ELR (cell line): ENCODE results near the gene PLCB1.
A peak's percentile ranks its signal among the peaks of the same experiment; 100 is the strongest.
"Not testable (repeated sequence)": the region's sequence is repeated elsewhere in the genome, so short reads cannot be mapped to it uniquely, and the experiment has no call there.

Experiments used
- DNase-seq: peaks from one replicate; pipeline ENCODE4 v3.0.0-alpha.2; 2015; ENCODE audit warnings: low read depth

PLCB1 gene

DNA sequence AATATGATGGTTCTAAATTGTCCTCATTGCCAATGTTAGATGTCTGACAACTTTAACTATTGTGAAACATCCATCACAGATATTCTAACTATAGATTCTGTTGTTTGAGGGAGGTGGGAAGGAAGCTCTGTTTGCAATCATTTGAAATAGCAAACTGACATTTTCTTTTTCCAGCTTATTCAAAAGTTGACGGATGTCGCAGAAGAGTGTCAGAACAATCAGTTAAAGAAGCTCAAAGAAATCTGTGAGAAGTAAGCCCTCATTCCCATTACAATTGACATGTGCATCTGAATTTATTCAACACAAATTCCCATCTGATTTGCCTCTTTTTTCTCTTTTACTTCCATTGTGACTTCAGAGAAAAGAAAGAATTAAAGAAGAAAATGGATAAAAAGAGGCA, 656.2 kb downstream of the PLCB1 start:
- no peak for DNase-seq

- DNase-seq, result no peak
Observed at GRCh38 chr20:8788831-8789230, 656.8 kb downstream of the PLCB1 start.

GRCh38 chr20:8790442-8791074, 658.5 kb downstream of the PLCB1 start:
- peak; percentile 60 for DNase-seq

GRCh38 chr20:8795404-8795803, 663.3 kb downstream of the PLCB1 start:
- no peak for DNase-seq

- DNase-seq, result no peak
Observed at GRCh38 chr20:8796088-8796660, 664.1 kb downstream of the PLCB1 start.

DNA sequence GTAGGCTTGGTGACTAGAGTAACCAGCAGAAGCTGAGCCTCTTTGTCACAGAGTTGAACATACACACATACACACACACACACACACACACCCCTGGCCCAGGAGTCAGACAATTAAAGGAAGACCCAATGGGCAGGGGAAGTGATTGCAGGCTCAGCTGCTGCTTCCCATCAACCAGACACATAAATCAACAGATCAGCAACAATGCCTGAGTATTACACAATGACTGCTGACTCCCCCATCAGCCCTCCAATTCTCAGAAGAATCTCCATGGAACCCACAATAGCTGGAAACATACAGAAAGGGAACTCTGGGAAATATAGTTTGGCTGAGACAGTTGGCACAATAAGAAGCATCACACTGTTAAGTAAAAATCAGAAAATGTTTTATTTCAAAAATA, 666.4 kb downstream of the PLCB1 start:
- no peak for DNase-seq

DNA sequence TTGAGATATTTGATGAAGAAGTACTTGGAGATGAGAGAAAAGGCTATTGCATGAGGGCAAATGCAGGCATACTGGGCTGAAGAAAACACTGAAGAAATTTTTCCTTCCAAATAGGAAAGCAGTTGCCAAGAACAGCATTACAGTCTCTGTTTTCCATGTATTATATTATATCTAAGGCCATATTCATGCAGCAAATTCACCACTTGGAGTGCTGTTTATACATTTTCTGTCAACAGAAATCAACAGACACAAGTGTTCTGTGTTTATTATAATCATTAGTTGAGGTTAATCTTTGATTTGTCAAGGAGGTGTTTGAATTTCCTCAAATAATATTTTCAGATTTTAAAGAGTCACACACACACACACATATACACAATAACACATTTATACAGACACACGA, 668.0 kb downstream of the PLCB1 start:
- DNase-seq, result peak; percentile 15

DNA sequence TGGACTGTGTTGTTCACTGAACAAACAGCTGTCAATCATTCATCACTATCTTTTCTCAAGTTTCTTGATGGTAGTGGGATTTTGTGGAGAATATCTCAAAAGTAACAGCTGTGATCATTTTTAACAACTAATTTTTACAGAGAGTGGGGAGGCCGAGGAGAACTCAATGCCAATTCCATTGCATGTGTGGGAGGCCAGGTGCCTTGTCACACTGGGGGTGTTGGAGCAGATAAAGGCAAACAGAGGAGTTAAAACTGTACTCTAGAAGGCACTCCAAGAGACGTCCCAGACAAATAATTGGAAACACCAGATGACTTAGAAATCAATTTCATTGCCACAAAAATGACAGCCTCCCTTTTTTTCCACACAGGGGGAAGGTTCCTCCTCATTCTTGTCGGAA, 669.6 kb downstream of the PLCB1 start:
- no peak for DNase-seq

GRCh38 chr20:8803065-8803464, 671.0 kb downstream of the PLCB1 start:
- no peak for DNase-seq

- DNase-seq, result no peak
Observed at GRCh38 chr20:8803941-8804340, 671.9 kb downstream of the PLCB1 start.

DNA sequence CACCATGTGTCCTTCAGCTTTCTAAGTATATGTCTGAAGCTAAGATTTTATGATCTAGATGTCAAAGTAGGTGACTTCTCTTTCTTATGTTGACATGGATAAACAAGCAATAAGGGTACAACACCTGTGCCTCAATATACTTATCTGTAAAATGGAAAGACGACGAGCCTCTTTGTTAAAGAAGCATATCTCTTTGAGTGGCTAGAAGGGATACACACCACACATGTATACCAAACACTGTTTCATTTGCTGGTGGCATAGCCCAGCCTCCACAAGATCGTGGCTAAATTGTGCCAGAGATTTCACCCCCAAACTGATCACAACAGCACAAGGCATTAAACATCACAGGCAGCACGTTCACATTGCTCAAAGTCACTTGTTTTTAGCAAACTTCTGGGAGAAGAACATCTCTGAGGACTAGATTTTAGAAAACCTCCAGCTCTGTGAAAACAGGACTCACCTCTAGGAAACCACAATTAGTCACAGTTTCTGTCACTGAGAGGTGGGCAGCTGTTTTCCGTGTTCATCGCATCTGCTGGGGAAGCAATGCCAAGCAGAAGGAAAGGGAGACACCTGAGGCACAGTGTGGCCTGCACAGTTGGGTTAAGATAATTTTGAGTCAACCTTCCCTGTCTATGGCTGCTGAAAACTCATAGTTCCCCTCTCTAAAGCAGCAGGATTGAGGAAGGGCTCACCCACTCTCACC, 673.8 kb downstream of the PLCB1 start:
- no peak for DNase-seq

DNA sequence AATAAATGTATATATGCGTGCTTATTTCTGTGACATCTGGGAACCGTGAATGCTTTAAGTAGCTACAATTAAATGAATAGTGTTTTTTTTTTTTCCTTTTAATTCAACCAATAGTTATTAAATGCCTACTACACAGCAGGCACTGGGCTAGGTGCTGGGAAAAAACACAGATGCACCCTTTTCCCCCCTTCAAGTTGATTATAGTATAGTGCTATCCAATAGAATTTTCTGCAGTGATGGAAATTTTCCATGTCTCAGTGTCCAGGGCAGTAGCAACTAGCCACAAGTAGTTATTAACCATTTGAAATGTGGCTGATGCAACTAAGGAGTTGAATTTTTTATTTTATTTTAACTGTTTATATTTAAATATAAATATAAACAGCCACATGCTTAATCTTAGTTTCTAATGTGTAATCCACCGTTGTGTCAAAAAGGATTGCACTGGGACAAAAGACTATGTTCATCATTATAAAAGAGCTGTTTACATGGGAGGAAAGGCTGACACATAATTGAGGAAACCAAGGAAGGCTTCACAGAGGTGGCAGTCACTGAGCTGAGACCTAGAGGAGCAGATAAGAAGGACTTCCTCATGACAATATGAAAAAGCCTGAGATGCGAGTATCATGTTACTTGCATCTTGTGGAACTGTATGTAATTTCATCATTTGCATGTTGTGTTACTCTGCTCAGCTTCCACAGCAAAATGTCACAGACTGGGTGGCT, 675.6 kb downstream of the PLCB1 start:
- DNase-seq, result no peak

DNA sequence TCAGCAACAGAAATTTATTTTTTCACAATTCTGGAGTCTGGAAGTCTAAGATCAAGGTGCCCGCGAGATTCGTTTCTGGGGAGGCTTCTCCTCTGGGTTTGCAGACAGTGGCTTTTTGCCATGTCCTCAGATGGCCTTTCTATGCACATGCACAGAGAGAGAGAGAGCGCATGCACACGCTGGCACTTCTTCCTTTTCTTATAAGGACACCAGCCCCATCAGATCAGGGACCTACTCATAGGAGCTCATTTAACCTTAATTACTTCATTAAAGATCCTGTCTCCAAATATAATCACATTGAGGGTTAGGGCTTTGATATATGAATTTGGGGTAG, 676.1 kb downstream of the PLCB1 start:
- no peak for DNase-seq

DNA sequence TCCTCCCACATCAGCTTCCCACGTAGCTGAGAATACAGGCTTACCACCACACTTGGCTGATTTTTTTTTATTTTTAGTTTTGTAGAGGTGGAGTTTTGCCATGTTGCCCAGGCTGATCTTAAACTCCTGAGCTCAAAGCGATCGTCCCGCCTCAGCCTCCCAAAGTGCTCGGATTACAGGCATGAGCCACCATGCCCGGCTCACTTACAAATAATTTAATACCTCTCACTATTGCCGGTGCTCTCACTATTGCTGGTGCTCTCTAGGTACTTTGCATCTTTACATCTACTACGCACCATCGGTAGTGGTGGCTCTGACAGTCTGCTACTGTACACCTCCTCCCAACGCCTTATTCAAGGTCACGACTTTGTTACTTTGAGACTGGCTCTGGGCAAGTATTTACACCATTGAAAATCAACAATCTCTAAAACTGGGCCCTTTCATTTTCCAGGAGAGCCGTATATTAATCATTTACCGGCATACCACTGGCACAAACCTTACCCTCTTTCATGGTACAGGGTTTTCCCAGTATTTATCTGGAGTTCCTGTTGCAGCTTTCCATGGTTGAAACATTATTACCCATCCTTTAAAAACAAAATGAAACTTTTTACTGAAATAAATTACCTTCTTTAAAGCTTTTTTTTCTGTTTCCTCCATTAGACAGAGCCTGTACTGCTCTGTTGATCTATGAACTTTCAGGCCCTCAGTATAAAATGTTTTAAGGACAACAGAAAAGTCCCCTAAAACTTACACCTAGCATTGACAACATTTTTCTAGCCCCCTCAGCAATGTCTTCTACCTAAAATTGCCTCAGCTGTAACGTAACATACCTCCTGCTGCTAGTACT, 677.3 kb downstream of the PLCB1 start:
- no peak for DNase-seq

DNA sequence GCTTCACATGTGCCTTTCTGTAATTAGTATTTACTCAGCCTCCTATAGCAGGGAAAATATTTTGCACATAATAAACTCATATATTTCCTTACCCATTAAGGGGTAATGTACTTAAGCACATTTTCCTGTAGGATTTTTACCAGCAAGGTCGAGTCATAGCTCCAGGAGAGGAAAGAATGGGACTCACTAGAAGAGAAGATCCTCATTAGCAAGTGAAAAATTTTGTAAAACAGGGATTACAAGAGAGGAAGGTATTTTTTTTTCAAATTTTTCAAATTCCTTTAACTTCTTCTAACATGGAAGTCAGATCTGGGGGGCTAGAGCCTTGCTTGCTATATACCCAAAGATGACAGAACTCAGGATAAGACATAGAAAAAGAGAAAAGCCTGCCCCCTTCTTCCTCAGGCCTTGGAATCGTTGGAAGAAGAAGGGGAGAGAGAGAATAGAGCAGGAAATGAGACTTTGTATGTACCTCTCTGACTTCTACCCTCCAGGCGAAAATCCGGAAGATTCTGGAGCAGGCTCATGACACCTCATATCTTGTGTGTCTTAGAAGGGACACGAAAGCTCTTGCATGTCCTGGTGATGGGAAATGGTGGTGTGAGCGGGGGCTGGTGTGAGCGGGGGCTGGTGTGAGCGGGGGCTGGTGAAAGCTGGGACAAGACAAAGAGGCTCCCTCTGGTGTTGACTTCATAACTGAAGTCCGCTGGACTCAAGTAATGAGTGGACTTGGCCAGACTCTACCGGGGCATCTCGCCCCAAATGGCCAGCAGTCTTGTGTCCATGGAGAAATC, 679.9 kb downstream of the PLCB1 start:
- DNase-seq, result no peak

DNA sequence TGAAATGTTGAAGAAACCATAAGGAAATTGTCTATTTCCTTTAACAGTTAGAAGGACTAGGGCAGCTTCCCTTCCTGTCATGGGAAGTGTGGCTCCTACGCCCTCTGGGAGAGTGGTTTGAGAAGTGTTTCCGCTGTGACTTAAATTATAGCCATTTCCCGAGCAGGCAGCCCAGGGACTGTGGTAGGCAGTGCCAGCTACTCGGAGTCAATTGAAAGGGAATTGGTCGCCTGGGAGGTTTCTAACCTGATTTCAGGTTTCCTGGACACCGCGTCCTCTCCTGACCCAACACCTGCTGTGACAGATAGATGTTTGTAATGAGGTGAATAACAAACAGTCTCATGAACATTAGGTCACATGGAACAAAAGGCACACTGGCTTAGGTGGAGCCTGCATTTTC, 680.8 kb downstream of the PLCB1 start:
- no peak for DNase-seq

DNA sequence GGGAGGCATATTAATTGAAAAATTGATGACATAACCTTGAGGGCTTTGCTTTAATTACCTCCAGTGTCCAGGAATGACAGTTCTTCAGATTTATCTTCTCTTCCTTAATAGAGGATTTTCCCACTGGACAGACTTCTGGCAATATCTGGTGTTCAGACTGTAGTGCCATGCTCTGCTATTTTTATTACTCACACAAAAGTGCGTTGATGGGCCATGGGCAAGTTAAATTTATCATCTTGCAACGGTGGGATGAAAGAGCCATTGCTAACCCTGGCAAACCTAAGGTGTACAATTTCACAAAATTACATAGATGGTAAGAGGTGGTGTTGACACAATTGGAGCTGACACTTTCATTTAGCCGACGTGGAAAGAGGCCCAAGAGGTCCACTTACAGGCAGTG, 683.1 kb downstream of the PLCB1 start:
- no peak for DNase-seq

DNA sequence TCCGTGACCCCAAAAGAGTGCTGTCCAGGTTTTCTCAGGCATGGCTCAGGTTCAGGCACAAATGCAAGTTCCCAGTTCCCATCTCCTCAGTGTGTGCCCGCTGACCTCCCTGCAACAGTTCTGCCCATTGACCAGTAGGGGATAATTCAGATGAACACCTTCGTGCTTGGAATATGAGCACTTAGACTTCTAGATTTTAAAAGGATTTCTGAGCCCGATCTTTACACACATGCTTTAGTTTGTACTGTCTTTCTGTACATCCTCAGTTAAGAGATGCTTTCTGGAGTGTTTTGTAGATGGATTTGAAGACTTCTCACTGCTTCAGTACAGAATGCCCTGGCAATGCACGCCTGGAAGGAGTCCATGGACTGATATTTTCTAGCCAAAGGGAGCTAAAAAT, 697.2 kb downstream of the PLCB1 start:
- peak; percentile 25 for DNase-seq

- not testable (repeated sequence) for DNase-seq
Observed at GRCh38 chr20:8834294-8834693, 702.2 kb downstream of the PLCB1 start.

- DNase-seq, result no peak
Observed at GRCh38 chr20:8834851-8835250, 702.8 kb downstream of the PLCB1 start.

DNA sequence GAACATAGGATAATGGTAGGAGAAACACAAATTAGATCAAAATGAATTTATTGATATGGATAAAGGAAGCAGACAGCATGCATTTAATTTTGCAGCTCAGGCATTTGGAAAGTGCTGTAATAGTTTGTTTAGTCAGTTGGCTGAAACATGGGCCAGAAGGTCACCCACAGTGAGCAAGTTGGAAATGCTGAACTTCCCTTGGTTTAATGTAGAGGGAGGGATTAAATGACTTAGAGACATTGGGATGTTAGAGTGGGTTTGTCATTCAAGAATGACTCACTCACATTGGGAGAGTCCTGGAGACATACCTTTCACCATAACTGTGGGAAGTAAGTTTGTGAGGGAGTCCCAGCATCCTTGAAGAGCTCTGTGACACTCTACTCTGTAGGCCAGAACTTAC, 705.3 kb downstream of the PLCB1 start:
- DNase-seq, result peak; percentile 83
